Osteoblast (primary cell): ENCODE data around the gene FNDC3B. TPM values are rescaled to one million over a fixed set of nuclear protein-coding genes. Genes with fewer than 3 reads are reported as not detected.

Source experiments
- DNase-seq: peaks from one replicate; pipeline ENCODE4 v3.0.0; 2011; ENCODE audit warnings: low spot score, mixed read lengths; ENCODE audit not compliant: insufficient read length; ENCODE audit errors: missing footprints
- H2AFZ ChIP-seq: 2 replicates; pipeline ENCODE4 v1.6.0; 2011; ENCODE audit warnings: mild to moderate bottlenecking, low read length
- H3K27ac ChIP-seq: 2 replicates; pipeline ENCODE4 v1.5.1; 2011; ENCODE audit warnings: mild to moderate bottlenecking, low read depth, low read length, moderate library complexity
- H3K27me3 ChIP-seq: 2 replicates; pipeline ENCODE4 v1.6.0; 2012; ENCODE audit warnings: mild to moderate bottlenecking, control low read depth, inconsistent platforms, low read length, moderate library complexity; ENCODE audit not compliant: insufficient read depth
- H3K36me3 ChIP-seq: 2 replicates; pipeline ENCODE4 v1.5.1; 2011; ENCODE audit warnings: mild to moderate bottlenecking, low read length, control low read depth, moderate library complexity; ENCODE audit not compliant: insufficient read depth
- H3K4me1 ChIP-seq: 2 replicates; pipeline ENCODE4 v1.5.1; 2011; ENCODE audit warnings: mild to moderate bottlenecking, low read length, control low read depth, moderate library complexity; ENCODE audit not compliant: insufficient read depth
- H3K4me2 ChIP-seq: 2 replicates; pipeline ENCODE4 v1.6.0; 2011; ENCODE audit warnings: mild to moderate bottlenecking, low read length; ENCODE audit not compliant: insufficient read depth
- H3K4me3 ChIP-seq: fragments of 200-600 bp; sonication (generic); 3 replicates; pipeline ENCODE4 v1.5.1; 2012; ENCODE audit warnings: mild to moderate bottlenecking, low read length, inconsistent platforms; ENCODE audit not compliant: insufficient read depth
- H3K79me2 ChIP-seq: 2 replicates; pipeline ENCODE4 v1.6.0; 2012; ENCODE audit warnings: mild to moderate bottlenecking, low read length, control low read depth, inconsistent platforms; ENCODE audit not compliant: insufficient read depth
- H3K9me3 ChIP-seq: 2 replicates; pipeline ENCODE4 v1.5.1; 2011; ENCODE audit warnings: low read depth, low read length, control low read depth
- H4K20me1 ChIP-seq: 2 replicates; pipeline ENCODE4 v1.6.0; 2012; ENCODE audit warnings: mild to moderate bottlenecking, low read length, control low read depth; ENCODE audit not compliant: insufficient read depth
- total RNA-seq: library from RNA; depleted of rRNA; stranded (reverse); fragments of >200 nt; gene quantifications from 2 replicates; pipeline ENCODE4 v1.2.3, GENCODE V29; 2012
- TF ChIP-seq, protein P1 (sequence below): IDR thresholded peaks from 2 replicates; pipeline ENCODE4 v1.5.1; 2011; ENCODE audit warnings: mild to moderate bottlenecking, low read depth, low read length, moderate library complexity; ENCODE audit errors: extremely low read depth

FNDC3B gene
- total RNA-seq, 1 donor = 179 TPM

DNA sequence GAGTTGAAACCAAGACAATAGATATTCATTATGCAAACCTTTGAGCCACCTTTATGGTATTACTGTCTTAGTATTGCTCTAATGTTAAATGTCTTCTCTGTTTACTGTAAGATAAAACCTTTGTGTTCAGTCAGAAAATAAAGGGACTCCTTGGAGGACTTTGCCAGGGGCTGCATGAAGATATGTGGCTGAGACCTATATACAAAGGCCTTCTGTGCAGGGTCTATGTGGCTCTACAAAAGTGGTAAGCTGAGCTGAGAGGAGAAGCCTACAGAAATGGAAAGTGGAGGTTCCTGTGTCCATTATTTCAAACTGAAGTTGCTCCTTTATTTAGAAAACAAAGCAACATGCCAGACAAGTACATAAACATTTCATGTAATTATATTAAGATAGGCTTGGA lies 131.5 kb downstream of the FNDC3B start:
- H3K9me3 ChIP-seq = no peaks in the 10 kb centered on the region
- no peak overlapping the region for H3K27ac ChIP-seq
- TF ChIP-seq, protein P1, sequence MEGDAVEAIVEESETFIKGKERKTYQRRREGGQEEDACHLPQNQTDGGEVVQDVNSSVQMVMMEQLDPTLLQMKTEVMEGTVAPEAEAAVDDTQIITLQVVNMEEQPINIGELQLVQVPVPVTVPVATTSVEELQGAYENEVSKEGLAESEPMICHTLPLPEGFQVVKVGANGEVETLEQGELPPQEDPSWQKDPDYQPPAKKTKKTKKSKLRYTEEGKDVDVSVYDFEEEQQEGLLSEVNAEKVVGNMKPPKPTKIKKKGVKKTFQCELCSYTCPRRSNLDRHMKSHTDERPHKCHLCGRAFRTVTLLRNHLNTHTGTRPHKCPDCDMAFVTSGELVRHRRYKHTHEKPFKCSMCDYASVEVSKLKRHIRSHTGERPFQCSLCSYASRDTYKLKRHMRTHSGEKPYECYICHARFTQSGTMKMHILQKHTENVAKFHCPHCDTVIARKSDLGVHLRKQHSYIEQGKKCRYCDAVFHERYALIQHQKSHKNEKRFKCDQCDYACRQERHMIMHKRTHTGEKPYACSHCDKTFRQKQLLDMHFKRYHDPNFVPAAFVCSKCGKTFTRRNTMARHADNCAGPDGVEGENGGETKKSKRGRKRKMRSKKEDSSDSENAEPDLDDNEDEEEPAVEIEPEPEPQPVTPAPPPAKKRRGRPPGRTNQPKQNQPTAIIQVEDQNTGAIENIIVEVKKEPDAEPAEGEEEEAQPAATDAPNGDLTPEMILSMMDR = no peak
- H4K20me1 ChIP-seq = peaks cover 64% of the 10 kb centered on the region
- peaks cover 12% of the 10 kb centered on the region for H3K36me3 ChIP-seq
- H3K27me3 ChIP-seq = no peaks in the 10 kb centered on the region
- no peak overlapping the region for H3K4me2 ChIP-seq
- peaks cover 97% of the 10 kb centered on the region for H3K79me2 ChIP-seq
- no peak overlapping the region for H2AFZ ChIP-seq
- no peak overlapping the region for H3K4me3 ChIP-seq
- peaks cover 39% of the 10 kb centered on the region for H3K4me1 ChIP-seq
- DNase-seq = no peak

DNA sequence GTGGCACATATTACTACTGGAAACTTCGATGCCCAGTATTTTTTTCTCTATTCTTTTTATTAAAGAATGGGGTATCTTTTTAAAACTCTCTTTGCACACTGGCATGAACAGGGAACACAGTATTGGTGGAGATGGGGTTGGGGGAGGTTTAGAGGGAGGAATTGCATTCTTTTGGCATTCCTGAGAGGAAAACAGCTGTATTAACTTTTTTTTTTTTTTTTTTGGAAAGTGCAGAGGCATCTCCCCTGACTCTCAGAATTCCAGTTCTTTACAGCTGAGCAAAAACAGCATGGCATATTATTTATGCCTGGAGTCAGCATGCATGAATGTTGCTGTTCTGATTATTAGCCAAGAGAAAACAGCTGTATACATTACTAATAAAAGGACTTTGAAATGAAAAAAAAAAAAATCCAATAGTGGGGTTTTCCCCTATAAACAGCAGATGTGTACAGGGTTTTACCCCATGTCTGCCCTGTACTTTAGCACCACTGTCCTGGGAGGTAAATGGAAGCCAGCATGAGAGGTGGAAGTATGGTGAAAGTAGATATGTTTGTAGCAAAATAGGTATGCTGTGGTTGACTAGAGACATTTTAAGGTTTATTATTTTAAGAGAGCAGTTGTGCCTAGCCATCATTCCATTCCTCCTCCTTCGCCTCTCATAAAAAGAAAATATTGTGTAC lies 132.2 kb downstream of the FNDC3B start:
- Histone ChIP-seq H2AFZ (no peak overlapping the region), H3K36me3 (peaks cover 12% of the 10 kb centered on the region), H4K20me1 (peaks cover 64% of the 10 kb centered on the region), H3K4me3 (no peak overlapping the region), H3K9me3 (no peaks in the 10 kb centered on the region), H3K27ac (no peak overlapping the region), H3K4me1 (peaks cover 44% of the 10 kb centered on the region), H3K4me2 (no peak overlapping the region), H3K27me3 (no peaks in the 10 kb centered on the region), H3K79me2 (peaks cover 97% of the 10 kb centered on the region)
- TF ChIP-seq, protein P1 = no peak
- no peak for DNase-seq

DNA sequence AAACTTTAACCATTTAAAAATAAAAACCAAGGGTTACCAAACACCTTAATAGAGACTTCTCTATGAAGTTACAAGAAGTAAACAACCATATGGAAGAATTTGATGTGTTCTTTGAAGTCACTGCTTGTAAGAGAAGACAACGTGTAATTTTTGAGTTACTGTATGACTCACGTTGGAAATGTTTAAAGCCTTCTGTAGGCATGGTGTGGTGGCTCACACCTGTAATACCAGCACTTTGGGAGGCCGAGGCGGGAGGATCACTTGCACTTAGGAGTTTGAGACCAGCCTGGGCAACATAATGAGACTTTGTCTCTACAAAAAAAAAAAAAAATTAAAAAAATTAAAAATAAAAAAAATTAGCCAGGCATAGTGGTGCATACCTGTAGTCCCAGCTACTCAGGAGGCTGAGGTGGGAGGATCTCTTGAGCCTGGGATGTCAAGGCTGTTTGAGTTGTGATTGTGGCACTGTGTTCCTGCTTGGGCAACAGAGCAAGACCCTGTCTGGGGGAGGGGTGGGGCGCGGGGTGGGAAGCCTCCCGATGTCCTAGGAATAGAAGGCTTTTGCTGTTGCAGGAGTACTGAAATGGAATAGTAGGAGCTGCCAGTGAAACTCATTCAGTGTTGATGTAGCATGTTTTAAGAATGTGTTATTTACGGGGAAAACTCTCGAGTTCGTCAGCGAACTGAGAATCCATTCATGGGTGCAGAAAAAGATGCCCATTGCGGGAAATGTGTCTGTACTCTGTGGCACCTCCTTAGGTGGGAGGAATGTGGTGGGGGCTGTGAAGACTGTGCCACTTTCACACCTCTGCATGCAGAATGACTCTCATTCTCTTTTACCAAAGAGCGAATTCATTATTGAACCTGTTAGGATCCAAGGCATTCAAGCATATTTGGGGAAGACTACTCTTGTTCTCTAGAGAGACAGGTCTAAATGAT lies 134.2 kb downstream of the FNDC3B start:
- Histone ChIP-seq H3K27ac (peak overlapping the region; percentile 5), H3K4me3 (no peak overlapping the region), H3K4me1 (peaks cover 43% of the 10 kb centered on the region), H3K36me3 (peaks cover 12% of the 10 kb centered on the region), H3K9me3 (no peaks in the 10 kb centered on the region), H3K79me2 (peaks cover 97% of the 10 kb centered on the region), H4K20me1 (peaks cover 67% of the 10 kb centered on the region), H3K27me3 (no peaks in the 10 kb centered on the region), H2AFZ (no peak overlapping the region), H3K4me2 (no peak overlapping the region)
- DNase-seq = no peak
- TF ChIP-seq, protein P1 = no peak
